SK-N-SH (cell line): Measurements from ENCODE around the gene GPM6B. TPM values are rescaled to one million over a fixed set of nuclear protein-coding genes. Genes with fewer than 3 reads are reported as not detected.

Experiments used
- CTCF ChIA-PET: fragments of 300-600, 350-600 bp; formaldehyde crosslinking; extraction: SDS; loops from one replicate; lab custom pipeline; 2021; lab: Yijun Ruan, JAX
- POLR2A ChIA-PET: fragments of 350-600 bp; sonication (Branson Sonifier 250); formaldehyde crosslinking; extraction: SDS; loops from one replicate; lab custom pipeline; 2020; ENCODE audit warnings: antibody characterized with exemption, inconsistent platforms; lab: Yijun Ruan, JAX
- DNase-seq: peaks from one replicate; pipeline ENCODE4 v3.0.0; 2012
- H2AFZ ChIP-seq: fragments of 200-600 bp; sonication (generic); 2 replicates; pipeline ENCODE4 v1.8.1; 2016; ENCODE audit warnings: antibody characterized with exemption, mild to moderate bottlenecking, low read depth
- H3F3A ChIP-seq: fragments of 200-600 bp; sonication (generic); replicated peaks from 2 replicates; pipeline ENCODE3; 2016; ENCODE audit warnings: antibody characterized with exemption, mild to moderate bottlenecking; ENCODE audit not compliant: insufficient read depth
- H3K27ac ChIP-seq, 2 experiments: fragments of 200-500 bp in 1 of 2; fragments of 200-600 bp in 1 of 2; sonication (Bioruptor generic) in 1 of 2; sonication (generic), shearing (Covaris generic) in 1 of 2; 2 replicates each; pipeline versions ENCODE4 v1.5.1 to v1.6.1; 2014 to 2016; ENCODE audit warnings: low read depth in 2 of 2, inconsistent platforms in 1 of 2, low read length in 1 of 2, mild to moderate bottlenecking in 1 of 2, mixed read lengths in 1 of 2
- H3K27me3 ChIP-seq: fragments of 200-600 bp; sonication (generic), shearing (Covaris generic); 2 replicates; pipeline ENCODE4 v1.6.1; 2016; ENCODE audit warnings: mixed run types; ENCODE audit not compliant: insufficient read depth
- H3K36me3 ChIP-seq, 2 experiments: fragments of 200-500 bp in 1 of 2; fragments of 200-600 bp in 1 of 2; sonication (Bioruptor generic) in 1 of 2; sonication (generic) in 1 of 2; replicated peaks in 1 of 2; 2 replicates each; pipeline versions ENCODE3 to v1.5.1; 2014 to 2016; ENCODE audit warnings: low read length in 1 of 2, mild to moderate bottlenecking in 1 of 2; ENCODE audit not compliant: insufficient read depth in 2 of 2, control insufficient read depth in 1 of 2
- H3K4me1 ChIP-seq, 2 experiments: fragments of 200-500 bp in 1 of 2; fragments of 200-600 bp in 1 of 2; sonication (Bioruptor generic) in 1 of 2; sonication (generic), shearing (Covaris generic) in 1 of 2; 2 replicates each; pipeline versions ENCODE4 v1.5.1 to v1.6.1; 2014 to 2016; ENCODE audit warnings: low read depth in 1 of 2, low read length in 1 of 2, mixed run types in 1 of 2; ENCODE audit not compliant: insufficient read depth in 2 of 2, control insufficient read depth in 1 of 2
- H3K4me2 ChIP-seq: fragments of 200-600 bp; sonication (generic), shearing (Covaris generic); 2 replicates; pipeline ENCODE4 v1.6.1; 2017; ENCODE audit warnings: mixed run types
- H3K4me3 ChIP-seq, 2 experiments: fragments of 200-500 bp in 1 of 2; fragments of 200-600 bp in 1 of 2; sonication (Bioruptor generic) in 1 of 2; sonication (generic), shearing (Covaris generic) in 1 of 2; 2 replicates each; pipeline versions ENCODE4 v1.5.1 to v1.8.1; 2014 to 2016; ENCODE audit warnings: low read depth in 2 of 2, inconsistent platforms in 1 of 2, low read length in 1 of 2, mild to moderate bottlenecking in 1 of 2, mixed read lengths in 1 of 2, moderate library complexity in 1 of 2
- H3K79me2 ChIP-seq: fragments of 200-600 bp; sonication (generic); 2 replicates; pipeline ENCODE4 v1.8.1; 2017; ENCODE audit warnings: mild to moderate bottlenecking; ENCODE audit not compliant: insufficient read depth
- H3K9ac ChIP-seq: fragments of 200-600 bp; sonication (generic); 2 replicates; pipeline ENCODE4 v1.6.1; 2017; ENCODE audit warnings: mixed run types
- H3K9me2 ChIP-seq: fragments of 200-600 bp; sonication (generic); 2 replicates; pipeline ENCODE4 v1.6.1; 2017; ENCODE audit warnings: mixed run types
- H3K9me3 ChIP-seq: fragments of 200-600 bp; sonication (generic); 2 replicates; pipeline ENCODE4 v1.6.1; 2017; ENCODE audit warnings: mixed run types, mild to moderate bottlenecking, moderate library complexity
- H4K20me1 ChIP-seq: fragments of 200-600 bp; sonication (generic); 2 replicates; pipeline ENCODE4 v1.6.1; 2017; ENCODE audit warnings: mild to moderate bottlenecking, mixed run types; ENCODE audit not compliant: insufficient read depth
- CHD2 ChIP-seq: fragments of 150-350 bp; IDR thresholded peaks from 2 replicates; pipeline ENCODE4 v1.6.1; 2018; ENCODE audit warnings: low read length; ENCODE audit not compliant: partially characterized antibody
- CTCF ChIP-seq: fragments of 200-600 bp; sonication (generic); IDR thresholded peaks from 2 replicates; pipeline ENCODE4 v1.6.1; 2017; ENCODE audit warnings: antibody characterized with exemption, mild to moderate bottlenecking, moderate library complexity
- MAX ChIP-seq: IDR thresholded peaks from 2 replicates; pipeline ENCODE4 v1.4.0; 2012; ENCODE audit warnings: low read depth
- NFIC ChIP-seq: IDR thresholded peaks from 2 replicates; pipeline ENCODE4 v1.4.0; 2012; ENCODE audit warnings: borderline replicate concordance
- PBX3 ChIP-seq: IDR thresholded peaks from 2 replicates; pipeline ENCODE4; 2012
- SIN3A ChIP-seq: IDR thresholded peaks from 2 replicates; pipeline ENCODE4 v1.6.1; 2012; ENCODE audit warnings: low read depth, mild to moderate bottlenecking, low read length, moderate library complexity, borderline replicate concordance
- TCF12 ChIP-seq: IDR thresholded peaks from 2 replicates; pipeline ENCODE4 v1.4.0; 2012
- USF2 ChIP-seq: fragments of 150-350 bp; IDR thresholded peaks from 2 replicates; pipeline ENCODE4 v1.6.1; 2017; ENCODE audit warnings: antibody characterized with exemption, low read length, low read depth, borderline replicate concordance
- WGBS: methylation state at CpG from one replicate; pipeline ENCODE4 v1.1.6; 2017; ENCODE audit warnings: low lambda C conversion rate; 5-methylcytosine and 5-hydroxymethylcytosine counted together
- polyA plus RNA-seq, 3 experiments: library from polyadenylated mRNA; depleted of rRNA; stranded (reverse); fragments of >200 nt; gene quantifications; 2 replicates each; pipeline ENCODE4 v1.2.3, GENCODE V29; 2012

GPM6B gene
- polyA plus RNA-seq, 1 of the 3 experiments (the other 2 are of a cell fraction): 1.2 TPM

- no peaks in the 10 kb centered on the region; the same call in 1 of the 2 replicates for H3K27me3 ChIP-seq
- H3K9me3 ChIP-seq: no peaks in the 10 kb centered on the region
- TF ChIP-seq CTCF: no peak
- TF ChIP-seq NFIC: no peak
- TF ChIP-seq MAX: no peak
- TF ChIP-seq CHD2: no peak
- no peak for TF ChIP-seq TCF12
- TF ChIP-seq USF2: no peak
- no peaks in the 10 kb centered on the region for H3K79me2 ChIP-seq
- H3K9me2 ChIP-seq: no peaks in the 10 kb centered on the region
- H3K4me3 ChIP-seq: no peak overlapping the region
- H3K36me3 ChIP-seq: no peaks in the 10 kb centered on the region
- POLR2A ChIA-PET: no interaction called here
- no peak overlapping the region for H3K27ac ChIP-seq
- no peak overlapping the region for H3K9ac ChIP-seq
- CTCF ChIA-PET: no interaction called here
- no peak for DNase-seq
- H3K4me2 ChIP-seq: no peak overlapping the region
- H3F3A ChIP-seq: no peaks in the 10 kb centered on the region
- no peaks in the 10 kb centered on the region for H3K4me1 ChIP-seq
- WGBS: 51% methylated on average over 2 of the region's 2 CpGs
- no peaks in the 10 kb centered on the region for H4K20me1 ChIP-seq
- no peak overlapping the region for H2AFZ ChIP-seq
Measured at GRCh38 chrX:13857804-13858203, 40.9 kb upstream of the GPM6B start.

- Histone ChIP-seq H2AFZ (no peak overlapping the region), H3K27me3 (no peaks in the 10 kb centered on the region; the same call in 1 of the 2 replicates), H3K4me2 (no peak overlapping the region), H3K9ac (no peak overlapping the region), H4K20me1 (no peaks in the 10 kb centered on the region), H3K9me3 (no peaks in the 10 kb centered on the region), H3K9me2 (no peaks in the 10 kb centered on the region), H3K4me1 (no peaks in the 10 kb centered on the region), H3K79me2 (no peaks in the 10 kb centered on the region), H3K36me3 (no peaks in the 10 kb centered on the region), H3F3A (no peaks in the 10 kb centered on the region), H3K27ac (no peak overlapping the region), H3K4me3 (no peak overlapping the region)
- CTCF ChIA-PET: no interaction called here
- DNase-seq: no peak
- TF ChIP-seq SIN3A: no peak
- no peak for TF ChIP-seq PBX3
- POLR2A ChIA-PET: no interaction called here
- WGBS: 20% methylated on average over 1 of the region's 1 CpG
Measured at GRCh38 chrX:13855689-13856450, 39.0 kb upstream of the GPM6B start.
